HepG2 (cell line): Measurements from ENCODE around the gene SIK3. TPM values are rescaled to one million over a fixed set of nuclear protein-coding genes. Genes with fewer than 3 reads are reported as not detected.

ENCODE experiments used
- AGO1 ChIP-seq: fragments of 200-400 bp; formaldehyde crosslinking; IDR thresholded peaks from 2 replicates; pipeline ENCODE4 v1.6.1; 2017; ENCODE audit warnings: mild to moderate bottlenecking, low read depth, low read length, moderate library complexity; ENCODE audit not compliant: poor library complexity, severe bottlenecking
- ARID3A ChIP-seq: IDR thresholded peaks from 2 replicates; pipeline ENCODE4 v1.6.1; 2012; ENCODE audit warnings: low read depth, low read length, improper control_type of control experiment
- CC2D1A ChIP-seq: sonication (generic); formaldehyde crosslinking; IDR thresholded peaks from 2 replicates; pipeline ENCODE4 v1.8.1; 2023; ENCODE audit warnings: mild to moderate bottlenecking, missing genetic modification reagents
- FOSL1 ChIP-seq: sonication (generic); formaldehyde crosslinking; IDR thresholded peaks from 2 replicates; pipeline ENCODE4 v1.9.0; 2021; ENCODE audit warnings: missing genetic modification reagents, borderline replicate concordance
- JUN ChIP-seq: sonication (generic); formaldehyde crosslinking; IDR thresholded peaks from 2 replicates; pipeline ENCODE4 v1.4.0; 2020; ENCODE audit warnings: mild to moderate bottlenecking, missing genetic modification reagents
- MAZ ChIP-seq, 2 experiments: sonication (generic) in 1 of 2; formaldehyde crosslinking in 1 of 2; IDR thresholded peaks; 2 replicates each; pipeline versions ENCODE4 v1.5.0 to v1.6.1; 2012 to 2020; ENCODE audit warnings: low read depth in 2 of 2, mild to moderate bottlenecking in 2 of 2, borderline replicate concordance in 1 of 2, improper control_type of control experiment in 1 of 2, low read length in 1 of 2, missing genetic modification reagents in 1 of 2, moderate library complexity in 1 of 2
- MBD4 ChIP-seq: IDR thresholded peaks from 2 replicates; pipeline ENCODE4 v1.6.1; 2012; ENCODE audit warnings: low read length, inconsistent platforms, borderline replicate concordance
- NFIC ChIP-seq: IDR thresholded peaks from 2 replicates; pipeline ENCODE4 v1.6.1; 2012; ENCODE audit warnings: mild to moderate bottlenecking, low read length, inconsistent platforms
- PAX8 ChIP-seq: sonication (generic); formaldehyde crosslinking; IDR thresholded peaks from 2 replicates; pipeline ENCODE4 v1.8.0; 2022; ENCODE audit warnings: mild to moderate bottlenecking, missing genetic modification reagents, borderline replicate concordance
- RFXAP ChIP-seq: sonication (generic); formaldehyde crosslinking; IDR thresholded peaks from 2 replicates; pipeline ENCODE4 v1.4.0; 2020; ENCODE audit warnings: missing genetic modification reagents, borderline replicate concordance
- SIN3A ChIP-seq: IDR thresholded peaks from 2 replicates; pipeline ENCODE4 v1.6.1; 2011; ENCODE audit warnings: low read depth, mild to moderate bottlenecking, control low read depth, low read length, borderline replicate concordance
- UBTF ChIP-seq: sonication (generic); formaldehyde crosslinking; IDR thresholded peaks from 2 replicates; pipeline ENCODE4 v1.4.0; 2020; ENCODE audit warnings: mild to moderate bottlenecking, missing genetic modification reagents
- ZFYVE20 ChIP-seq: sonication (generic); formaldehyde crosslinking; IDR thresholded peaks from 2 replicates; pipeline ENCODE4 v1.8.0; 2023; ENCODE audit warnings: low read depth, mild to moderate bottlenecking, moderate library complexity, missing genetic modification reagents, borderline replicate concordance
- ZIK1 ChIP-seq: sonication (generic); formaldehyde crosslinking; IDR thresholded peaks from 2 replicates; pipeline ENCODE4 v1.5.0; 2020; ENCODE audit warnings: mild to moderate bottlenecking, low read depth, missing genetic modification reagents, borderline replicate concordance
- ZNF280D ChIP-seq: sonication (generic); formaldehyde crosslinking; IDR thresholded peaks from 2 replicates; pipeline ENCODE4 v1.5.1; 2020; ENCODE audit warnings: mild to moderate bottlenecking, missing genetic modification reagents
- ZNF383 ChIP-seq: sonication (generic); formaldehyde crosslinking; IDR thresholded peaks from 2 replicates; pipeline ENCODE4 v1.4.0; 2020; ENCODE audit warnings: missing genetic modification reagents, mild to moderate bottlenecking, borderline replicate concordance
- ZNF839 ChIP-seq: sonication (generic); formaldehyde crosslinking; IDR thresholded peaks from 2 replicates; pipeline ENCODE4 v1.4.0; 2020; ENCODE audit warnings: missing genetic modification reagents, mild to moderate bottlenecking, borderline replicate concordance
- polyA plus RNA-seq, 8 experiments: library from polyadenylated mRNA; depleted of rRNA in 3 of 8; stranded (reverse) in 7 of 8; unstranded in 1 of 8; fragments of >200 nt; fragmentation: Illumina TruSeq in 4 of 8; extraction: Trizol in 4 of 8; gene quantifications; 2 replicates each; pipeline versions ENCODE4 v1.2.1 to v1.2.3, GENCODE V29; 2011 to 2016; ENCODE audit warnings: low read depth in 4 of 8, missing spikeins in 1 of 8, mixed read lengths in 1 of 8; ENCODE audit not compliant: insufficient read depth in 1 of 8
- total RNA-seq, 5 experiments: library from RNA; depleted of rRNA; stranded (reverse); fragments of >200 nt; fragmentation: Illumina TruSeq; extraction: Trizol; gene quantifications; 2 replicates each; pipeline ENCODE4 v1.2.3, GENCODE V29; 2016; ENCODE audit warnings: low read depth in 1 of 5

SIK3 gene
- total and polyA plus RNA-seq, 2 of the 13 experiments (the other 11 are each of a cell fraction or from before 2014, with no cell fraction given): 5.7 to 9.8 TPM

DNA sequence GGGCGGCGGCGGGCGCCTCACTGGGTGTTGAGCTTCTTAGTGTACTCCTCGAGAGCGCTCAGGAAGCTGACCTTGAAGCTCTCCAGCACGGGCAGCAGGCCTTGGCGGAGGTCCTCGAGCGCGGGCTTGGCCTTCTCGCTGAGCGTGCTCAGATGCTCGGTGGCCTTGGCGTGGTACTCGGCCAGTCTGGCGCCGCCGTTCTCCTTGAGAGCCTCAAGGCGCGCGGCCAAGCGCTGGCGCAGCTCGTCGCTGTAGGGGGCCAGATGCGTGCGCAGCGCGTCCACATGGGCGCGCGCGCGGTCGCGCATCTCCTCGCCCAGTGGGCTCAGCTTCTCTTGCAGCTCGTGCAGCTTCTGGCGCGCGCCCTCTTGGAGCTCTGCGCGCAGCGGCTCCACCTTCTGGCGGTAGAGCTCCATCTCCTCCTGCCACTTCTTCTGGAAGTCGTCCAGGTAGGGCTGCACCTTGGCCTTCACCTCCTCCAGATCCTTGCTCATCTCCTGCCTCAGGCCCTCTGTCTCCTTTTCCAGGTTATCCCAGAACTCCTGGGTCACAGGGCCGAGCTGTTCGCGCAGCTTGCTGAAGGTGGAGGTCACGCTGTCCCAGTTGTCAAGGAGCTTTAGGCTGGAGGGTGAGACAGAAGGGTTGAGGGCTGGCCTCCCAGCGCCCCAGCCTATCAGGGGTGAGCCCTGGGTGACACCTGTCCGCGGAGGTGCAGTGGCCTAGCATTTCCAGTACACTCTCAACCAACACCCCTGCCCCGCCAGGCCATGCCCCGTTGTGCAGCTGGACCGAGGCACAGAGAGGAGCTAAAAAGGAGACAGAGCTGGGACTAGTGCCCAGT, 262.2 kb downstream of the SIK3 start (continued):
- no peak for TF ChIP-seq ARID3A
- TF ChIP-seq FOSL1 (CRISPR knock-in tag): no peak
- no peak for TF ChIP-seq ZNF383 (CRISPR knock-in tag)
- TF ChIP-seq ZIK1: no peak
- no peak for TF ChIP-seq ZNF839
- 0 out of 2 replicates have a peak, but pooled peaks have one; percentile 40 for TF ChIP-seq SIN3A
- TF ChIP-seq NFIC: no peak
- TF ChIP-seq AGO1: no peak
- no peak for TF ChIP-seq CC2D1A (CRISPR knock-in tag)
- no peak for TF ChIP-seq MBD4
- TF ChIP-seq ZNF280D (CRISPR knock-in tag): no peak
- no peak for TF ChIP-seq ZFYVE20 (CRISPR knock-in tag)
- TF ChIP-seq JUN (CRISPR knock-in tag): no peak
- TF ChIP-seq PAX8 (CRISPR knock-in tag): no peak
- no peak for TF ChIP-seq MAZ (IDR thresholded peaks at IDR 0.05; ENCODE audit: borderline replicate concordance, low read depth, low read length)
- peak; percentile 72; the same call in 1 of the 2 replicates for TF ChIP-seq MAZ (CRISPR knock-in tag; IDR thresholded peaks at IDR 0.05; ENCODE audit: low read depth)
- TF ChIP-seq RFXAP (CRISPR knock-in tag): no peak
- TF ChIP-seq UBTF: peak; percentile 85
